H1 (cell line): ENCODE data around the gene CYB561D2. TPM values are rescaled to one million over a fixed set of nuclear protein-coding genes. Genes with fewer than 3 reads are reported as not detected.

Source experiments
- CTCF ChIA-PET: fragments of 300-600 bp; sonication (Branson Sonifier 250); formaldehyde crosslinking; loops from one replicate; lab custom pipeline; 2021; ENCODE audit not compliant: partially characterized antibody; lab: Charles Lee
- POLR2A ChIA-PET: fragments of 300-600 bp; sonication (Branson Sonifier 250); formaldehyde crosslinking; loops from one replicate; lab custom pipeline; 2021; ENCODE audit warnings: inconsistent platforms; ENCODE audit not compliant: partially characterized antibody; lab: Charles Lee
- DNase-seq, 2 experiments: peaks; one replicate each; pipeline versions ENCODE4 v3.0.0 to v3.0.0-alpha.2; 2010 to 2022; ENCODE audit warnings: low spot score in 2 of 2, low read depth in 1 of 2, mixed read lengths in 1 of 2
- FAIRE-seq: peaks from 2 replicates; lab custom pipeline; 2011; peaks lifted over from hg19 to GRCh38; lab: Jason Lieb, UNC
- H2AFZ ChIP-seq: 2 replicates; pipeline ENCODE4 v1.8.1; 2012; ENCODE audit warnings: low read length, inconsistent platforms
- H2AK5ac ChIP-seq: 2 replicates; pipeline ENCODE4 v1.6.1; 2013; ENCODE audit warnings: low read depth, low read length
- H2BK120ac ChIP-seq: replicated peaks from 2 replicates; pipeline ENCODE3; 2013; ENCODE audit warnings: low read depth, low read length, inconsistent platforms
- H2BK12ac ChIP-seq: 2 replicates; pipeline ENCODE4 v1.6.1; 2013; ENCODE audit warnings: low read depth, low read length
- H2BK15ac ChIP-seq: 2 replicates; pipeline ENCODE4 v1.6.1; 2013; ENCODE audit warnings: low read length
- H2BK20ac ChIP-seq: 2 replicates; pipeline ENCODE4 v1.6.1; 2013; ENCODE audit warnings: low read length
- H2BK5ac ChIP-seq: 2 replicates; pipeline ENCODE4 v1.6.1; 2013; ENCODE audit warnings: low read depth, low read length
- H3K14ac ChIP-seq: 2 replicates; pipeline ENCODE4 v1.6.1; 2013; ENCODE audit warnings: inconsistent platforms; ENCODE audit not compliant: insufficient read length
- H3K18ac ChIP-seq: 2 replicates; pipeline ENCODE4 v1.6.1; 2013; ENCODE audit warnings: low read length; ENCODE audit errors: extremely low read depth
- H3K23ac ChIP-seq: 2 replicates; pipeline ENCODE4 v1.6.1; 2013; ENCODE audit warnings: inconsistent platforms; ENCODE audit not compliant: insufficient read length
- H3K23me2 ChIP-seq: 2 replicates; pipeline ENCODE4 v1.6.1; 2013; ENCODE audit warnings: low read depth, low read length
- H3K27ac ChIP-seq: 2 replicates; pipeline ENCODE4 v1.6.1; 2011; ENCODE audit warnings: low read depth, low read length, inconsistent platforms
- H3K27me3 ChIP-seq, 4 experiments: replicated peaks in 1 of 4; 1 replicate in 1 of 4; 2 replicates in 3 of 4; pipeline versions ENCODE4 v1.6.1 to v1.8.1; 2011 to 2013; ENCODE audit warnings: low read length in 3 of 4, mild to moderate bottlenecking in 3 of 4, inconsistent platforms in 2 of 4, mixed read lengths in 2 of 4, moderate library complexity in 1 of 4; ENCODE audit not compliant: control insufficient read depth in 3 of 4, insufficient read depth in 3 of 4; ENCODE audit errors: extremely low read depth in 1 of 4
- H3K36me3 ChIP-seq, 4 experiments: 2 replicates each; pipeline versions ENCODE4 v1.6.1 to v1.8.1; 2011 to 2013; ENCODE audit warnings: mild to moderate bottlenecking in 4 of 4, low read length in 3 of 4, moderate library complexity in 2 of 4, control low read depth in 1 of 4, inconsistent platforms in 1 of 4; ENCODE audit not compliant: insufficient read depth in 4 of 4, control insufficient read depth in 2 of 4
- H3K4ac ChIP-seq: replicated peaks from 2 replicates; pipeline ENCODE3; 2013; ENCODE audit warnings: low read length, low read depth, mixed read lengths, inconsistent platforms; ENCODE audit not compliant: insufficient read length
- H3K4me1 ChIP-seq, 4 experiments: replicated peaks in 1 of 4; 1 replicate in 1 of 4; 2 replicates in 3 of 4; pipeline versions ENCODE4 v1.6.1 to v1.8.1; 2011 to 2013; ENCODE audit warnings: low read length in 3 of 4, inconsistent platforms in 2 of 4, mixed read lengths in 1 of 4; ENCODE audit not compliant: insufficient read depth in 4 of 4, control insufficient read depth in 3 of 4
- H3K4me2 ChIP-seq, 2 experiments: 2 replicates each; pipeline versions ENCODE4 v1.6.1 to v1.8.1; 2011 to 2013; ENCODE audit warnings: low read depth in 2 of 2, low read length in 2 of 2, control low read depth in 1 of 2, inconsistent platforms in 1 of 2, mild to moderate bottlenecking in 1 of 2; ENCODE audit not compliant: insufficient read depth in 1 of 2
- H3K4me3 ChIP-seq, 4 experiments: fragments of 200-600, 300-600 bp in 1 of 4; sonication (generic), shearing (Covaris generic), sonication (Bioruptor Twin) in 1 of 4; 2 replicates each; pipeline versions ENCODE4 v1.5.1 to v1.8.1; 2011 to 2016; ENCODE audit warnings: low read length in 4 of 4, low read depth in 3 of 4, control low read depth in 2 of 4, inconsistent platforms in 2 of 4, mild to moderate bottlenecking in 2 of 4, mixed read lengths in 1 of 4, moderate library complexity in 1 of 4; ENCODE audit not compliant: insufficient read depth in 2 of 4; ENCODE audit errors: extremely low read depth in 1 of 4
- H3K56ac ChIP-seq: replicated peaks from 2 replicates; pipeline ENCODE3; 2013; ENCODE audit warnings: low read depth, mild to moderate bottlenecking, mixed read lengths, low read length, inconsistent platforms; ENCODE audit not compliant: insufficient read length
- H3K79me1 ChIP-seq: 2 replicates; pipeline ENCODE4 v1.6.1; 2013; ENCODE audit warnings: low read depth, low read length, control low read depth
- H3K79me2 ChIP-seq, 2 experiments: 2 replicates each; pipeline versions ENCODE4 v1.6.1 to v1.8.1; 2012 to 2013; ENCODE audit warnings: low read length in 2 of 2, mild to moderate bottlenecking in 2 of 2, inconsistent platforms in 1 of 2; ENCODE audit not compliant: insufficient read depth in 2 of 2, control insufficient read depth in 1 of 2
- H3K9ac ChIP-seq, 4 experiments: replicated peaks in 1 of 4; 1 replicate in 1 of 4; 2 replicates in 3 of 4; pipeline versions ENCODE4 v1.6.1 to v1.8.1; 2011 to 2013; ENCODE audit warnings: low read depth in 3 of 4, low read length in 3 of 4, control low read depth in 2 of 4, mild to moderate bottlenecking in 2 of 4, moderate library complexity in 2 of 4, inconsistent platforms in 1 of 4; ENCODE audit errors: extremely low read depth in 1 of 4
- H3K9me3 ChIP-seq, 2 experiments: 2 replicates each; pipeline versions ENCODE4 v1.6.1 to v1.8.1; 2012 to 2013; ENCODE audit warnings: mild to moderate bottlenecking in 2 of 2, moderate library complexity in 2 of 2, control low read depth in 1 of 2, inconsistent platforms in 1 of 2, low read depth in 1 of 2, low read length in 1 of 2, mixed read lengths in 1 of 2; ENCODE audit not compliant: insufficient read depth in 2 of 2
- H4K20me1 ChIP-seq, 2 experiments: replicated peaks in 1 of 2; 2 replicates each; pipeline versions ENCODE3 to v1.8.1; 2011 to 2013; ENCODE audit warnings: inconsistent platforms in 2 of 2, low read length in 2 of 2, mild to moderate bottlenecking in 1 of 2; ENCODE audit not compliant: insufficient read depth in 2 of 2, control insufficient read depth in 1 of 2
- H4K5ac ChIP-seq: 2 replicates; pipeline ENCODE4 v1.6.1; 2013; ENCODE audit warnings: low read length, low read depth, mixed read lengths, inconsistent platforms; ENCODE audit not compliant: insufficient read length
- H4K8ac ChIP-seq: 2 replicates; pipeline ENCODE4 v1.8.0; 2013; ENCODE audit warnings: mild to moderate bottlenecking, moderate library complexity, low read length, inconsistent platforms; ENCODE audit not compliant: insufficient read depth; ENCODE audit errors: extremely low read depth
- H4K91ac ChIP-seq: replicated peaks from 2 replicates; pipeline ENCODE3; 2013; ENCODE audit warnings: low read length, mixed read lengths, inconsistent platforms; ENCODE audit not compliant: insufficient read length
- CBX8 ChIP-seq: fragments of 300-800, 300-1000 bp; sonication (generic); IDR thresholded peaks from 2 replicates; pipeline ENCODE4 v1.7.1; 2016; ENCODE audit warnings: low read depth, low read length, borderline replicate concordance
- CTBP2 ChIP-seq: IDR thresholded peaks from 2 replicates; pipeline ENCODE4 v1.7.0; 2011; ENCODE audit warnings: borderline replicate concordance, mild to moderate bottlenecking, moderate library complexity, mixed read lengths, low read length; ENCODE audit not compliant: insufficient read depth, insufficient read length
- KDM4A ChIP-seq: IDR thresholded peaks from one replicate; pipeline ENCODE4 v1.7.1; 2012; ENCODE audit warnings: low read depth, mild to moderate bottlenecking, moderate library complexity, low read length, inconsistent platforms; ENCODE audit not compliant: severe bottlenecking
- POLR2A ChIP-seq, 2 experiments: IDR thresholded peaks; 1 replicate in 1 of 2; 2 replicates in 1 of 2; pipeline ENCODE4 v1.6.1; 2011; ENCODE audit warnings: low read depth in 2 of 2, low read length in 2 of 2, mild to moderate bottlenecking in 2 of 2; ENCODE audit errors: control extremely low read depth in 1 of 2
- POLR2AphosphoS5 ChIP-seq: IDR thresholded peaks from 2 replicates; pipeline ENCODE4 v1.6.1; 2011; ENCODE audit warnings: low read depth, low read length
- RFX5 ChIP-seq: IDR thresholded peaks from 2 replicates; pipeline ENCODE4 v1.6.1; 2011; ENCODE audit warnings: low read depth, low read length, improper control_type of control experiment, borderline replicate concordance
- SAP30 ChIP-seq: fragments of 300-600 bp; sonication (generic); IDR thresholded peaks from 2 replicates; pipeline ENCODE4 v1.7.1; 2012; ENCODE audit warnings: low read length, moderate library complexity, mild to moderate bottlenecking, inconsistent platforms; ENCODE audit not compliant: insufficient read depth, insufficient replicate concordance
- WGBS, 2 experiments: shearing (Covaris generic) in 1 of 2; methylation state at CpG; one replicate each; pipeline versions ENCODE4 v1.1.6 to v1.1.7; 2013 to 2015; ENCODE audit warnings: low lambda C conversion rate in 2 of 2, mixed read lengths in 2 of 2, inconsistent platforms in 1 of 2, low coverage in 1 of 2, missing lambda C conversion rate in 1 of 2; ENCODE audit not compliant: insufficient replicate concordance in 2 of 2, insufficient coverage in 1 of 2, insufficient read length in 1 of 2; ENCODE audit errors: extremely low coverage in 1 of 2, missing lambda C conversion rate in 1 of 2; 5-methylcytosine and 5-hydroxymethylcytosine counted together
- polyA plus RNA-seq, 7 experiments: library from polyadenylated mRNA; depleted of rRNA in 3 of 7; stranded (reverse) in 5 of 7; unstranded in 2 of 7; fragments of >200 nt in 5 of 7; fragments of 200-250 nt in 2 of 7; gene quantifications; 1 replicate in 5 of 7; 2 replicates in 1 of 7; 4 replicates in 1 of 7; pipeline versions ENCODE4 v1.2.1 to v1.2.3, GENCODE V29; 2011 to 2013; ENCODE audit warnings: missing spikeins in 2 of 7, mixed read lengths in 2 of 7
- total RNA-seq: library from RNA; stranded (reverse); fragmentation: NEBNext Ultra II Directional; extraction: Animal tissue kit (Norgen Biotek cat#: 25700); gene quantifications from 2 replicates; pipeline ENCODE4 v1.2.1, GENCODE V29; 2021

The CYB561D2 gene
- total and polyA plus RNA-seq, 2 of the 8 experiments (the other 6 are each of a cell fraction or from before 2014, with no cell fraction given): 9.8 to 34.0 TPM

DNA sequence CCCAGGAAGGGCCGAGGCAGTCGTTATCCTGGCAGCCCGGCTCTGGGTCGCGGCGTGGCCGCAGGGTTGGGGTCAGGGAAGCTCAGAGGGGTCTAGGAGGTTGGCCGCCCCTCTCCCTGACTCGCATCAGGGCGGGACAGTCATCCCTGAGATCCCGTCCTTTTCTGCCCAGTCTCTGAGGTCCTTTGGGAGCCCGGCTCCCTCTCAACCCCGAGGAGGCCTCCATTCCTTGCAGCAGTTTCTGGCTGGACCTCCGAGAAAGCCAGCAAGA is 28.6 kb upstream of the CYB561D2 start:
- Histone ChIP-seq H3K4me3 (peak overlapping the region; percentile 89 to 96 (median 94)), H3K56ac (peak overlapping the region; percentile 84), H3K23me2 (peaks cover 17% of the 10 kb centered on the region), H3K14ac (no peak overlapping the region), H3K18ac (peak overlapping the region; percentile 97), H3K79me1 (peaks cover 20% of the 10 kb centered on the region), H3K9me3 (no peaks in the 10 kb centered on the region), H3K27ac (peak overlapping the region; percentile 38; the same call in 1 of the 2 replicates), H3K36me3 (peaks cover 23 to 35% (median 30%) of the 10 kb centered on the region in 4 experiments), H4K8ac (peak overlapping the region; percentile 36; the same call in 1 of the 2 replicates), H3K4ac (peak overlapping the region; percentile 33), H2BK20ac (no peak overlapping the region), H3K9ac (peak overlapping the region in 3 of 4 experiments; percentile 61 to 78 (median 66); a peak in 6 of 7 replicates), H2AK5ac (no peak overlapping the region), H3K27me3 (no peaks in the 10 kb centered on the region), H2BK15ac (peak overlapping the region; percentile 88; the same call in 1 of the 2 replicates), H4K20me1 (peaks cover 13 to 28% of the 10 kb centered on the region in 2 experiments), H4K5ac (peak overlapping the region; percentile 64), H4K91ac (peak overlapping the region; percentile 91), H2BK12ac (no peak overlapping the region; the same call in 1 of the 2 replicates), H3K4me1 (peaks cover 0 to 37% (median 20%) of the 10 kb centered on the region in 4 experiments; a peak in 6 of 7 replicates), H2AFZ (peak overlapping the region; percentile 29; the same call in 1 of the 2 replicates), H3K79me2 (peaks cover 0 to 29% of the 10 kb centered on the region in 2 experiments; a peak in 3 of 4 replicates), H2BK5ac (peak overlapping the region; percentile 99), H2BK120ac (no peak overlapping the region), H3K4me2 (peak overlapping the region; percentile 97), H3K23ac (no peak overlapping the region)
- FAIRE-seq (no peak), DNase-seq (no peak)
- WGBS, 2 experiments: 1% methylated on average over 14 of the region's 14 CpGs; no CpG with 5 or more reads in 1 of the 2 experiments
- POLR2A ChIA-PET: interaction anchor here (1.4 to 12.6 kb wide), 9 partner anchors 8 to 86 kb away, joined by 3 to 149 read pairs (median 16); partner anchors contain the start of genes GNAI2, HYAL1, HYAL3 and IFRD2
- TF ChIP-seq KDM4A (peak; percentile 73), RFX5 (no peak), POLR2AphosphoS5 (peak; percentile 17; the same call in 1 of the 2 replicates), CTBP2 (no peak), POLR2A (IDR thresholded peaks at IDR 0.05; ENCODE audit: control extremely low read depth in 1 of 2, low read depth in 2 of 2, low read length in 2 of 2) (peak in 1 of 2 experiments; percentile 16; a peak in 1 of 3 replicates), CBX8 (no peak), SAP30 (peak; percentile 20)
- CTCF ChIA-PET: interaction anchor here (1.0 to 7.5 kb wide), 14 partner anchors 10 to 130 kb away, joined by 3 to 75 read pairs (median 7); partner anchors contain the start of genes CYB561D2, GNAT1, HYAL1 and IFRD2
